HepG2 (cell line): ENCODE results near the gene SEC16A. TPM values are rescaled to one million over a fixed set of nuclear protein-coding genes. Genes with fewer than 3 reads are reported as not detected.
A peak's percentile ranks its signal among the peaks of the same experiment; 100 is the strongest.

ENCODE experiments used
- ATAD3A ChIP-seq: sonication (generic); formaldehyde crosslinking; IDR thresholded peaks from 2 replicates; pipeline ENCODE4 v1.4.0; 2020; ENCODE audit warnings: missing genetic modification reagents
- EHMT2 ChIP-seq: fragments of 200-600 bp; sonication (generic); IDR thresholded peaks from 2 replicates; pipeline ENCODE4 v1.7.0; 2017; ENCODE audit warnings: antibody characterized with exemption, low read depth, low read length, borderline replicate concordance
- GZF1 ChIP-seq: sonication (generic); formaldehyde crosslinking; IDR thresholded peaks from 2 replicates; pipeline ENCODE4 v1.5.1; 2020; ENCODE audit warnings: mild to moderate bottlenecking, missing genetic modification reagents
- NRL ChIP-seq: sonication (generic); formaldehyde crosslinking; IDR thresholded peaks from 2 replicates; pipeline ENCODE4 v1.5.0; 2020; ENCODE audit warnings: missing genetic modification reagents, mild to moderate bottlenecking, moderate library complexity, borderline replicate concordance
- PCBP1 ChIP-seq: fragments of 200-400 bp; formaldehyde crosslinking; IDR thresholded peaks from 2 replicates; pipeline ENCODE4 v1.6.1; 2017; ENCODE audit warnings: mild to moderate bottlenecking, low read depth, low read length, borderline replicate concordance
- SNAPC5 ChIP-seq: sonication (generic); formaldehyde crosslinking; IDR thresholded peaks from 2 replicates; pipeline ENCODE4 v1.8.1; 2023; ENCODE audit warnings: mild to moderate bottlenecking, missing genetic modification reagents, borderline replicate concordance
- UBTF ChIP-seq: sonication (generic); formaldehyde crosslinking; IDR thresholded peaks from 2 replicates; pipeline ENCODE4 v1.4.0; 2020; ENCODE audit warnings: mild to moderate bottlenecking, missing genetic modification reagents
- ZBTB49 ChIP-seq: sonication (generic); formaldehyde crosslinking; IDR thresholded peaks from 2 replicates; pipeline ENCODE4 v1.4.0; 2020; ENCODE audit warnings: missing genetic modification reagents, borderline replicate concordance
- ZMYM2 ChIP-seq: sonication (generic); formaldehyde crosslinking; IDR thresholded peaks from 2 replicates; pipeline ENCODE4 v1.8.0; 2022; ENCODE audit warnings: mild to moderate bottlenecking, missing genetic modification reagents
- ZNF12 ChIP-seq: sonication (generic); formaldehyde crosslinking; IDR thresholded peaks from 2 replicates; pipeline ENCODE4 v1.5.0; 2020; ENCODE audit warnings: missing genetic modification reagents
- ZNF367 ChIP-seq: sonication (generic); formaldehyde crosslinking; IDR thresholded peaks from 2 replicates; pipeline ENCODE4 v1.4.0; 2020; ENCODE audit warnings: missing genetic modification reagents, borderline replicate concordance
- ZNF382 ChIP-seq: sonication (generic); formaldehyde crosslinking; IDR thresholded peaks from 2 replicates; pipeline ENCODE4 v1.5.0; 2020; ENCODE audit warnings: missing genetic modification reagents, mild to moderate bottlenecking, borderline replicate concordance
- ZNF556 ChIP-seq: sonication (generic); formaldehyde crosslinking; IDR thresholded peaks from 2 replicates; pipeline ENCODE4 v1.4.0; 2020; ENCODE audit warnings: mild to moderate bottlenecking, missing genetic modification reagents, borderline replicate concordance
- ZNF775 ChIP-seq: sonication (generic); formaldehyde crosslinking; IDR thresholded peaks from 2 replicates; pipeline ENCODE4 v1.4.0; 2020; ENCODE audit warnings: missing genetic modification reagents, mild to moderate bottlenecking, moderate library complexity, borderline replicate concordance
- ZNF781 ChIP-seq: sonication (generic); formaldehyde crosslinking; IDR thresholded peaks from 2 replicates; pipeline ENCODE4 v1.5.1; 2020; ENCODE audit warnings: borderline replicate concordance, mild to moderate bottlenecking, missing genetic modification reagents; ENCODE audit errors: not compliant biosample characterization
- ZSCAN21 ChIP-seq: sonication (generic); formaldehyde crosslinking; IDR thresholded peaks from 2 replicates; pipeline ENCODE4 v1.8.0; 2022; ENCODE audit warnings: mild to moderate bottlenecking, missing genetic modification reagents, moderate library complexity, borderline replicate concordance
- polyA plus RNA-seq, 8 experiments: library from polyadenylated mRNA; depleted of rRNA in 3 of 8; stranded (reverse) in 7 of 8; unstranded in 1 of 8; fragments of >200 nt; fragmentation: Illumina TruSeq in 4 of 8; extraction: Trizol in 4 of 8; gene quantifications; 2 replicates each; pipeline versions ENCODE4 v1.2.1 to v1.2.3, GENCODE V29; 2011 to 2016; ENCODE audit warnings: low read depth in 4 of 8, missing spikeins in 1 of 8, mixed read lengths in 1 of 8; ENCODE audit not compliant: insufficient read depth in 1 of 8
- total RNA-seq, 5 experiments: library from RNA; depleted of rRNA; stranded (reverse); fragments of >200 nt; fragmentation: Illumina TruSeq; extraction: Trizol; gene quantifications; 2 replicates each; pipeline ENCODE4 v1.2.3, GENCODE V29; 2016; ENCODE audit warnings: low read depth in 1 of 5
- TF ChIP-seq, protein P1 (sequence below): IDR thresholded peaks from 2 replicates; pipeline ENCODE4 v1.6.1; 2016; ENCODE audit warnings: mild to moderate bottlenecking
- TF ChIP-seq, protein P2 (sequence below): IDR thresholded peaks from 2 replicates; pipeline ENCODE4 v1.6.1; 2012; ENCODE audit warnings: inconsistent platforms
- TF ChIP-seq, protein P3 (sequence below): sonication (generic); formaldehyde crosslinking; IDR thresholded peaks from 2 replicates; pipeline ENCODE4 v1.8.0; 2022; ENCODE audit warnings: mild to moderate bottlenecking, missing genetic modification reagents
- TF ChIP-seq, protein P4 (sequence below): sonication (generic); formaldehyde crosslinking; IDR thresholded peaks from 2 replicates; pipeline ENCODE4 v1.8.1; 2023; ENCODE audit warnings: missing genetic modification reagents, mild to moderate bottlenecking, borderline replicate concordance

SEC16A gene
- total and polyA plus RNA-seq, 2 of the 13 experiments (the other 11 are each of a cell fraction or from before 2014, with no cell fraction given) = 15.9 to 18.9 TPM

GRCh38 chr9:136399176-136400037 lies 83.4 kb downstream of the SEC16A start (continued):
- TF ChIP-seq, protein P1, sequence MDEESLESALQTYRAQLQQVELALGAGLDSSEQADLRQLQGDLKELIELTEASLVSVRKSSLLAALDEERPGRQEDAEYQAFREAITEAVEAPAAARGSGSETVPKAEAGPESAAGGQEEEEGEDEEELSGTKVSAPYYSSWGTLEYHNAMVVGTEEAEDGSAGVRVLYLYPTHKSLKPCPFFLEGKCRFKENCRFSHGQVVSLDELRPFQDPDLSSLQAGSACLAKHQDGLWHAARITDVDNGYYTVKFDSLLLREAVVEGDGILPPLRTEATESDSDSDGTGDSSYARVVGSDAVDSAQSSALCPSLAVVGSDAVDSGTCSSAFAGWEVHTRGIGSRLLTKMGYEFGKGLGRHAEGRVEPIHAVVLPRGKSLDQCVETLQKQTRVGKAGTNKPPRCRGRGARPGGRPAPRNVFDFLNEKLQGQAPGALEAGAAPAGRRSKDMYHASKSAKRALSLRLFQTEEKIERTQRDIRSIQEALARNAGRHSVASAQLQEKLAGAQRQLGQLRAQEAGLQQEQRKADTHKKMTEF = no peak
- no peak for TF ChIP-seq ZMYM2 (CRISPR knock-in tag)
- no peak for TF ChIP-seq ZBTB49
- no peak for TF ChIP-seq EHMT2
- TF ChIP-seq PCBP1 = no peak
- no peak for TF ChIP-seq ATAD3A (CRISPR knock-in tag)
- TF ChIP-seq GZF1 (CRISPR knock-in tag) = no peak
- TF ChIP-seq, protein P2, sequence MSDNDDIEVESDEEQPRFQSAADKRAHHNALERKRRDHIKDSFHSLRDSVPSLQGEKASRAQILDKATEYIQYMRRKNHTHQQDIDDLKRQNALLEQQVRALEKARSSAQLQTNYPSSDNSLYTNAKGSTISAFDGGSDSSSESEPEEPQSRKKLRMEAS = peak; percentile 52; the same call in 1 of the 2 replicates
- TF ChIP-seq, protein P3, sequence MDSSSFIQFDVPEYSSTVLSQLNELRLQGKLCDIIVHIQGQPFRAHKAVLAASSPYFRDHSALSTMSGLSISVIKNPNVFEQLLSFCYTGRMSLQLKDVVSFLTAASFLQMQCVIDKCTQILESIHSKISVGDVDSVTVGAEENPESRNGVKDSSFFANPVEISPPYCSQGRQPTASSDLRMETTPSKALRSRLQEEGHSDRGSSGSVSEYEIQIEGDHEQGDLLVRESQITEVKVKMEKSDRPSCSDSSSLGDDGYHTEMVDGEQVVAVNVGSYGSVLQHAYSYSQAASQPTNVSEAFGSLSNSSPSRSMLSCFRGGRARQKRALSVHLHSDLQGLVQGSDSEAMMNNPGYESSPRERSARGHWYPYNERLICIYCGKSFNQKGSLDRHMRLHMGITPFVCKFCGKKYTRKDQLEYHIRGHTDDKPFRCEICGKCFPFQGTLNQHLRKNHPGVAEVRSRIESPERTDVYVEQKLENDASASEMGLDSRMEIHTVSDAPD (CRISPR knock-in tag) = no peak
- TF ChIP-seq UBTF (CRISPR knock-in tag) = no peak
- no peak for TF ChIP-seq ZSCAN21 (CRISPR knock-in tag)
- no peak for TF ChIP-seq ZNF367 (CRISPR knock-in tag)
- TF ChIP-seq ZNF781 (CRISPR knock-in tag) = no peak
- TF ChIP-seq ZNF775 (CRISPR knock-in tag) = no peak
- TF ChIP-seq SNAPC5 = no peak
- no peak for TF ChIP-seq ZNF12 (CRISPR knock-in tag)
- TF ChIP-seq NRL (CRISPR knock-in tag) = no peak
- TF ChIP-seq ZNF382 (CRISPR knock-in tag) = no peak
- TF ChIP-seq, protein P4, sequence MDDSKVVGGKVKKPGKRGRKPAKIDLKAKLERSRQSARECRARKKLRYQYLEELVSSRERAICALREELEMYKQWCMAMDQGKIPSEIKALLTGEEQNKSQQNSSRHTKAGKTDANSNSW (CRISPR knock-in tag) = 0 out of 2 replicates have a peak, but pooled peaks have one; percentile 19
- TF ChIP-seq ZNF556 = 0 out of 2 replicates have a peak, but pooled peaks have one; percentile 19
